DOHH2 (cell line): Measurements from ENCODE around the gene MBTD1.
"Not testable (repeated sequence)": the region's sequence is repeated elsewhere in the genome, so short reads cannot be mapped to it uniquely, and the experiment has no call there.

Experiments
- H3F3A ChIP-seq: fragments of 200-600 bp; sonication (generic), shearing (Covaris generic); 2 replicates; pipeline ENCODE4 v1.6.0; 2016; ENCODE audit warnings: antibody characterized with exemption, mild to moderate bottlenecking; ENCODE audit not compliant: control insufficient read depth, insufficient read depth
- H3K27ac ChIP-seq: fragments of 200-600 bp; sonication (generic); 2 replicates; pipeline ENCODE4 v1.5.1; 2014; ENCODE audit warnings: low read depth, mild to moderate bottlenecking, low read length, moderate library complexity
- H3K27me3 ChIP-seq: fragments of 200-600 bp; sonication (generic); 2 replicates; pipeline ENCODE4 v1.6.1; 2014; ENCODE audit warnings: mild to moderate bottlenecking, low read length, mixed read lengths; ENCODE audit not compliant: control insufficient read depth
- H3K36me3 ChIP-seq: fragments of 200-600 bp; sonication (generic); 2 replicates; pipeline ENCODE4 v1.6.1; 2014; ENCODE audit warnings: mild to moderate bottlenecking, low read length, moderate library complexity, mixed read lengths; ENCODE audit not compliant: control insufficient read depth
- H3K4me1 ChIP-seq: fragments of 200-600 bp; sonication (generic); 2 replicates; pipeline ENCODE4 v1.6.1; 2014; ENCODE audit warnings: mild to moderate bottlenecking, low read length, mixed read lengths; ENCODE audit not compliant: control insufficient read depth
- H3K4me2 ChIP-seq: fragments of 200-600 bp; sonication (generic); 2 replicates; pipeline ENCODE4 v1.6.0; 2014; ENCODE audit warnings: mild to moderate bottlenecking, low read length, moderate library complexity
- H3K4me3 ChIP-seq: fragments of 200-600 bp; sonication (generic); 2 replicates; pipeline ENCODE4 v1.5.1; 2014; ENCODE audit warnings: mild to moderate bottlenecking, low read length, mixed read lengths
- H3K79me2 ChIP-seq: fragments of 200-600 bp; sonication (generic); 2 replicates; pipeline ENCODE4 v1.6.1; 2014; ENCODE audit warnings: mild to moderate bottlenecking, low read length, mixed read lengths; ENCODE audit not compliant: control insufficient read depth
- H3K9me2 ChIP-seq: fragments of 200-600 bp; sonication (generic); replicated peaks from 2 replicates; pipeline ENCODE4 v1.6.1; 2014; ENCODE audit warnings: mild to moderate bottlenecking, low read length, mixed read lengths; ENCODE audit not compliant: control insufficient read depth
- H3K9me3 ChIP-seq: fragments of 200-600 bp; sonication (generic); 2 replicates; pipeline ENCODE4 v1.6.1; 2014; ENCODE audit warnings: antibody characterized with exemption, low read length, mixed read lengths; ENCODE audit not compliant: control insufficient read depth, insufficient read depth
- H4K20me1 ChIP-seq: fragments of 200-600 bp; sonication (generic); 2 replicates; pipeline ENCODE4 v1.6.0; 2014; ENCODE audit warnings: low read depth, mild to moderate bottlenecking, antibody characterized with exemption, low read length, moderate library complexity; ENCODE audit not compliant: control insufficient read depth, insufficient read depth
- CTCF ChIP-seq: fragments of 200-600 bp; sonication (generic); IDR thresholded peaks from one replicate; pipeline ENCODE4 v1.5.1; 2014; ENCODE audit warnings: antibody characterized with exemption, mild to moderate bottlenecking, low read depth, low read length; ENCODE audit not compliant: poor library complexity, severe bottlenecking
- EZH2phosphoT487 ChIP-seq: fragments of 200-600 bp; sonication (generic); IDR thresholded peaks from 2 replicates; pipeline ENCODE4 v1.6.1; 2017; ENCODE audit warnings: borderline replicate concordance, mild to moderate bottlenecking, antibody characterized with exemption, low read length, moderate library complexity, mixed read lengths

MBTD1 gene

GRCh38 chr17:51298508-51299371 is 38.9 kb upstream of the MBTD1 start:
- H3K27ac ChIP-seq = no peak overlapping the region
- H3K4me3 ChIP-seq = no peak overlapping the region
- TF ChIP-seq CTCF (peak; percentile 75), EZH2phosphoT487 (no peak)
- no peak overlapping the region for H3K4me2 ChIP-seq
- no peaks in the 10 kb centered on the region for H3K9me2 ChIP-seq
- peaks cover 4% of the 10 kb centered on the region; the same call in 1 of the 2 replicates for H3F3A ChIP-seq
- no peaks in the 10 kb centered on the region for H4K20me1 ChIP-seq
- no peaks in the 10 kb centered on the region for H3K9me3 ChIP-seq
- no peaks in the 10 kb centered on the region for H3K4me1 ChIP-seq
- peaks cover 42% of the 10 kb centered on the region for H3K36me3 ChIP-seq
- H3K27me3 ChIP-seq = no peaks in the 10 kb centered on the region
- no peaks in the 10 kb centered on the region for H3K79me2 ChIP-seq

- not testable (repeated sequence) for H3K4me2 ChIP-seq, H3K27me3 ChIP-seq, H3K79me2 ChIP-seq, H3K9me3 ChIP-seq, H3K9me2 ChIP-seq, H3K4me1 ChIP-seq, H4K20me1 ChIP-seq, H3F3A ChIP-seq, H3K27ac ChIP-seq, H3K4me3 ChIP-seq
- H3K36me3 ChIP-seq = peaks cover 80% of the 10 kb centered on the region
These were observed 34.5 kb upstream of the MBTD1 start for GRCh38 chr17:51294338-51294737.

- H3K27me3 ChIP-seq = no peaks in the 10 kb centered on the region
- no peaks in the 10 kb centered on the region for H3K9me2 ChIP-seq
- TF ChIP-seq EZH2phosphoT487 = no peak
- H4K20me1 ChIP-seq = no peaks in the 10 kb centered on the region
- peaks cover 87% of the 10 kb centered on the region for H3K36me3 ChIP-seq
- H3K27ac ChIP-seq = no peak overlapping the region
- no peaks in the 10 kb centered on the region for H3K79me2 ChIP-seq
- no peaks in the 10 kb centered on the region for H3K9me3 ChIP-seq
- no peak overlapping the region for H3K4me2 ChIP-seq
- H3K4me3 ChIP-seq = no peak overlapping the region
- H3K4me1 ChIP-seq = no peaks in the 10 kb centered on the region
- H3F3A ChIP-seq = no peaks in the 10 kb centered on the region
These were observed 29.9 kb upstream of the MBTD1 start for GRCh38 chr17:51289696-51290111.

GRCh38 chr17:51287412-51287811 is 27.6 kb upstream of the MBTD1 start:
- no peak overlapping the region for H3K4me2 ChIP-seq
- no peaks in the 10 kb centered on the region for H4K20me1 ChIP-seq
- no peaks in the 10 kb centered on the region for H3K4me1 ChIP-seq
- H3K4me3 ChIP-seq = no peak overlapping the region
- H3K27ac ChIP-seq = no peak overlapping the region
- H3K27me3 ChIP-seq = no peaks in the 10 kb centered on the region
- H3F3A ChIP-seq = no peaks in the 10 kb centered on the region
- H3K79me2 ChIP-seq = no peaks in the 10 kb centered on the region
- H3K36me3 ChIP-seq = peaks cover 88% of the 10 kb centered on the region
- no peak for TF ChIP-seq CTCF
- no peak for TF ChIP-seq EZH2phosphoT487
- H3K9me2 ChIP-seq = no peaks in the 10 kb centered on the region
- no peaks in the 10 kb centered on the region for H3K9me3 ChIP-seq
